ENCODE measurements around the gene ASPG.
A peak's percentile ranks its signal among the peaks of the same experiment; 100 is the strongest.

ASPG gene

DNA sequence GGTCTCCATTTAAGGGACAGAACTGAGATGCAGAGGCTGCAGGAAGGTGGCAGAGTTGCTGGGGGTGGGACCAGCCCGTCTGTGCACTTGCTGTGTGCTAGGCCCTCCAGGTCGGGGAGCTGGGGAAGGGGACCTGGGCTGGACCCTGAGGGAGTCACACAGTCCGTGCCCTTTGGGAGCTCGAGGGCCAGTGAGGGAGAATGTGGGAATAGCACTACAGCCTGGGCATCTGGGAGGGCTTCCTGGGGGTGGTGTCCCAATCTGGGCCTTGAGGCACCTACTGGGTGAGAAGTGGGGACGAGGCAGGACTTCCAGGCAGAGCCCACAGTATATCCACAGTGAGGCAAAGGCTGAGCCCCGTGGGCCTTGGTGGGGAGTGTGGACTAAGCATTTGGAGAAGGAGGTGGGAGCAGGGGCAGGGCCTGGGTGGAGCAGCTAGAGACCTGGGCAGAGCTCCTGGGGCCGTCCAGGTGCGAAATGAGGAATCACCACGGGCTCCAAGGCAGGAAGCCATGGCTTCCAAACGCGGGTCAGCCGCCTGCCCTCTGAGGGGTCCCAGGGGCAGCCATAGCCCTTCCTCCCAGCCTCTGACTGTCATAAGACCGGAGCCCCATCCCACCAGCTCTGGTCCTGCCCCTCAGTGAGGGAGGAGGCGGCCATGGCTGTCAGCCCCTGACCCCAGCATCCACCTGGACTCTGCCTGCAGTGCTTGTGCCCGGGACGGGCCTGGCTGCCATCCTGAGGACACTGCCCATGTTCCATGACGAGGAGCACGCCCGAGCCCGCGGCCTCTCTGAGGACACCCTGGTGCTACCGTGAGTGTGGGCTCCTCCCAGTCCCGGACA, 6.6 kb downstream of the ASPG start:
- H3K4me3 ChIP-seq (replicated peaks in 1 of 2; ENCODE audit: low read depth in 2 of 2, low read length in 2 of 2): no peak overlapping the region
- DNase-seq (ENCODE audit: low read depth in 2 of 2): no peak
- TF ChIP-seq, protein P1, sequence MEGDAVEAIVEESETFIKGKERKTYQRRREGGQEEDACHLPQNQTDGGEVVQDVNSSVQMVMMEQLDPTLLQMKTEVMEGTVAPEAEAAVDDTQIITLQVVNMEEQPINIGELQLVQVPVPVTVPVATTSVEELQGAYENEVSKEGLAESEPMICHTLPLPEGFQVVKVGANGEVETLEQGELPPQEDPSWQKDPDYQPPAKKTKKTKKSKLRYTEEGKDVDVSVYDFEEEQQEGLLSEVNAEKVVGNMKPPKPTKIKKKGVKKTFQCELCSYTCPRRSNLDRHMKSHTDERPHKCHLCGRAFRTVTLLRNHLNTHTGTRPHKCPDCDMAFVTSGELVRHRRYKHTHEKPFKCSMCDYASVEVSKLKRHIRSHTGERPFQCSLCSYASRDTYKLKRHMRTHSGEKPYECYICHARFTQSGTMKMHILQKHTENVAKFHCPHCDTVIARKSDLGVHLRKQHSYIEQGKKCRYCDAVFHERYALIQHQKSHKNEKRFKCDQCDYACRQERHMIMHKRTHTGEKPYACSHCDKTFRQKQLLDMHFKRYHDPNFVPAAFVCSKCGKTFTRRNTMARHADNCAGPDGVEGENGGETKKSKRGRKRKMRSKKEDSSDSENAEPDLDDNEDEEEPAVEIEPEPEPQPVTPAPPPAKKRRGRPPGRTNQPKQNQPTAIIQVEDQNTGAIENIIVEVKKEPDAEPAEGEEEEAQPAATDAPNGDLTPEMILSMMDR (IDR thresholded peaks at IDR 0.05; ENCODE audit: low read depth, low read length): no peak

DNA sequence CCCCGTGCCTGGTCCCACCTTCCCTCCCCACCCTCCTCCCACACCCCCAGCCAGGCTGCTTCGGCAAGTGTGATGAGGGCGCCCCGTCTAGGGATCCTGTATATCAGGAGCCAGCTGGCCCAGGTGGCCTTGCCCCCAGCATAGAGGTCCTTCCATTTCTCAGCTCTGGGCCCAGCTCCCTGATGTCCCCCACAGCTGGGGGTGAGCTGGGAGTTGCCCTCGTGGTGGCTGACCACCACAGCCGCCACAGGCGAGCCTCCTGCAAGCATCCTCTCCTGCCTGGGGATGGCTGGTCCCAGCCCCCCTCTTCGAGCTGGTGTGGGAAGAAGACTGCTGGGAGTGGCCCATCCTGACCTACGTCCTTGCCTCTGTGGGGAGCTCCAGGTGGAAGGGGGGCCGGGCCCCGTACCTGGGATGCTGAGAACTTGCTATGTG, 7.4 kb downstream of the ASPG start:
- H3K4me3 ChIP-seq (replicated peaks in 1 of 2; ENCODE audit: low read depth in 2 of 2, low read length in 2 of 2): no peak overlapping the region
- no peak for DNase-seq (ENCODE audit: low read depth in 2 of 2)
- TF ChIP-seq, protein P1 (IDR thresholded peaks at IDR 0.05; ENCODE audit: low read depth, low read length): no peak

DNA sequence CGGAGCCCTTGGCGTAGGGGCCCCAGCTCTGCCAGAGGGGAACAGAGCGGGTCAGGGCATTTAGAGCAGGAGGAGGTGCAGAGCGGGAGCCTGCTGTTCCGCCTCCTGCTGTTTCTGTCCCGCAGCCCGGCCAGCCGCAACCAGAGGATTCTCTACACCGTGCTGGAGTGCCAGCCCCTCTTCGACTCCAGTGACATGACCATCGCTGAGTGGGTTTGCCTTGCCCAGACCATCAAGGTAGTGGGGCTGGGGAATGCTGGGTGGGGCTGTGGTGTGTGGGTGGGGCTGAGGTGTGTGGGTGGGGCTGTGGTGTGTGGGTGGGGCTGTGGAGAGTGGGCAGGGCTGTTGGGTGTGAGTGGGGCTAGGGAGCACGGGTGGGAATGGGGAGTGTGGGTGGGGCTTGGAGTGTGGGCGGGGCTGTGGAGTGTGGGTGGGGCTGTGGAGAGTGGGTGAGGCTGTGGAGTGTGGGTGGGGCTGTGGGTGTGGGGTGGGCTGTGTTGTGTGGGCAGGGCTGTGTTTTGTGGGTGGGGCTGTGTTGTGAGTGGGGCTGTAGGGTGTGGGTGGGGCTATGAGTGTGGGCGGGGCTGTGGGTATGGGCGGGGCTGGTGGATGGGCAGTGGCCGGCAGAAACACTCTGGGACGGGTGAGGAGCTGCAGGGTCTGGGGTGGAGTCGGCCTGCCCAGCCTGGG, 8.0 kb downstream of the ASPG start:
- DNase-seq (ENCODE audit: low read depth in 2 of 2): no peak
- TF ChIP-seq, protein P1 (IDR thresholded peaks at IDR 0.05; ENCODE audit: low read depth, low read length): no peak

DNA sequence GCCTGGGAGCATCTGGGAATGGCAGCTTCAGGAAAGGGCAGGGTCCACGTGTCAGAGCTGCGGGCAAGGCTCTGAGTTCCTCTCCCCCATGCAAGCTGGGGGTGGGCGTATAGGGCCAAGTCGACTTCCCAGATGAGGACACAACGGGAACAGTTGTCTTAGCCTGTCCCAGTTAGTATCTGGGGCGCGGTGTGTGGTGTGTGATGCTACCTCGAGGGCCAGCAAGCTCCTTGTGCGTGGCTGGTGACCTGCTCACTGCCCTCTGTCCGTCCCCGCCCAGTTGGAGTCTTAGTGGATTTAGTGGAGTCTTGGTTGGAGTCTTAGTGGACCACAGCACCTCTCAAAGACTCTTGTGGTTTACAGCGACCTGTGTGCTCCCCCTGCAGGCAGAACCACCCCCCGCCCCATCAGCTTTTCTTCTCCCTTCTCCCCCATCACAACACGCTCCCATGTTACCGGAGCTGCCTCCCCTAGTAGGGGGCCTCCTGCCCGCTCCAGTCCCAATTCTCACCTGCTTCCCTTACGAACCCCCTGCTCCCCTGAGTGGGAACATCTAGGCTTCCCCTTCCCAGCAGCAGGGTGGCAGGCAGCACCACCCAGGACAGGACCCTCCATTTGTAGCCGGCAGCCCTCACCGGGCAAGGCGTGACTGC, 8.7 kb downstream of the ASPG start:
- no peak for DNase-seq (ENCODE audit: low read depth in 2 of 2)
- TF ChIP-seq, protein P1 (IDR thresholded peaks at IDR 0.05; ENCODE audit: low read depth, low read length): no peak
- H3K4me3 ChIP-seq (replicated peaks in 1 of 2; ENCODE audit: low read depth in 2 of 2, low read length in 2 of 2): no peak overlapping the region

More for the DNA sequence above, 8.0 kb downstream of the ASPG start:
- no peak overlapping the region for H3K4me3 ChIP-seq (replicated peaks in 1 of 2; ENCODE audit: low read depth in 2 of 2, low read length in 2 of 2)

DNA sequence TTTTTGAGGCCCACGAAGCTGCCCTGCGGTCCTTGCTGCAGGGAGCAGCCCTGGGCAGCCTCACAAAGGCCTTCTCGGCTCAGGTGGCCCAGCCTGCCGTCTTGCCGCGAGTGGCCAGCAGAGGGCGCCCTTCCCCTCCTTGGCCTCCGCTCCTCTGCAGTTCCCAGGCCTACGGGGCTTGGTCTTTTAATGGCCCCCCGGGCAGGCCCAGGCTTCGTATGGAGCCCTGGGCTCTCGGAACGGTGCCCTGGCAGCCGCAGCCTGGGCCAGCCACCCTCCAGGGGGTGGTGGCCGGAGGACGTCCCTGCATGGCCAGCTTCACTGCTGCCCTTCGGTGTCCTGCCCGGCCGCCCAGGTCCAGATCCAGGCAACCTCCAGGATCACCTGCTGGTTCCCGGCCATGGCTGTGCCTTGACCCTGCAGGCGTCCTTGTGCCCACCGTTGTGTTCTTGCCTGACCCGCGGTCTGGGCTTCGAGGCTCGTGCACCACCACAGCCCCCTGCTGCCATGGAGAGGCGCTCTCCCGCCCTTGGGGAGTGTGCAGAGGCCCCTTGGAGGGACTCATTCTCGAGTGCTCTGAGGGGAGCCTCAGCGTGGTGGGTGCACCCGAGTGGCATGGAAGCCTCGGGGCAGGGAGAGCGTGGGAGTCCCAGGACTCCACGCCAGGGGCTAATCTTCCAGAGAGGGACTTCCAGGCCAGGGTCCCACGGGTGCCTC, 9.4 kb downstream of the ASPG start:
- peak; percentile 43 to 55 for DNase-seq (ENCODE audit: low read depth in 2 of 2)
- no peak overlapping the region for H3K4me3 ChIP-seq (replicated peaks in 1 of 2; ENCODE audit: low read depth in 2 of 2, low read length in 2 of 2)
- TF ChIP-seq, protein P1 (IDR thresholded peaks at IDR 0.05; ENCODE audit: low read depth, low read length): peak; percentile 90

Measured in cardiac fibroblast (primary cell).